Measurements from ENCODE around the gene CTSD. TPM values are rescaled to one million over a fixed set of nuclear protein-coding genes. Genes with fewer than 3 reads are reported as not detected.

Gene CTSD
- total RNA-seq, 1 donor from 2014 or later: 949 TPM

- Mint-ChIP-seq H3K27ac (ENCODE audit: unreplicated experiment) (no peak overlapping the region), H3K4me1 (ENCODE audit: low read depth) (peaks cover 5% of the 10 kb centered on the region), H3K27me3 (ENCODE audit: low read depth) (peaks cover 35% of the 10 kb centered on the region), H3K9me3 (ENCODE audit: low read depth) (no peaks in the 10 kb centered on the region), H3K36me3 (ENCODE audit: low read depth) (peaks cover 2% of the 10 kb centered on the region), H3K4me3 (ENCODE audit: unreplicated experiment) (no peak overlapping the region)
- DNase-seq (ENCODE audit: low spot score): no peak
- no peak for TF ChIP-seq CTCF (IDR thresholded peaks at IDR 0.05)
Observed at GRCh38 chr11:1708716-1709115, 55.0 kb downstream of the CTSD start.

- Mint-ChIP-seq H3K36me3 (ENCODE audit: low read depth) (peaks cover 2% of the 10 kb centered on the region), H3K4me3 (ENCODE audit: unreplicated experiment) (no peak overlapping the region), H3K9me3 (ENCODE audit: low read depth) (no peaks in the 10 kb centered on the region), H3K27me3 (ENCODE audit: low read depth) (peaks cover 29% of the 10 kb centered on the region), H3K27ac (ENCODE audit: unreplicated experiment) (no peak overlapping the region), H3K4me1 (ENCODE audit: low read depth) (peaks cover 5% of the 10 kb centered on the region)
- TF ChIP-seq CTCF (IDR thresholded peaks at IDR 0.05): no peak
- DNase-seq (ENCODE audit: low spot score): no peak
Observed at GRCh38 chr11:1707751-1708150, 56.0 kb downstream of the CTSD start.

GRCh38 chr11:1706634-1707400, 56.9 kb downstream of the CTSD start:
- no peak overlapping the region for H3K4me3 Mint-ChIP-seq (ENCODE audit: unreplicated experiment)
- H3K27me3 Mint-ChIP-seq (ENCODE audit: low read depth): peaks cover 26% of the 10 kb centered on the region
- H3K9me3 Mint-ChIP-seq (ENCODE audit: low read depth): no peaks in the 10 kb centered on the region
- no peak for DNase-seq (ENCODE audit: low spot score)
- peak; percentile 42 for TF ChIP-seq CTCF (IDR thresholded peaks at IDR 0.05)
- peaks cover 5% of the 10 kb centered on the region for H3K4me1 Mint-ChIP-seq (ENCODE audit: low read depth)
- no peak overlapping the region for H3K27ac Mint-ChIP-seq (ENCODE audit: unreplicated experiment)
- peaks cover 2% of the 10 kb centered on the region for H3K36me3 Mint-ChIP-seq (ENCODE audit: low read depth)

GRCh38 chr11:1705126-1706052, 58.3 kb downstream of the CTSD start:
- no peak for TF ChIP-seq CTCF (IDR thresholded peaks at IDR 0.05)
- H3K36me3 Mint-ChIP-seq (ENCODE audit: low read depth): peaks cover 2% of the 10 kb centered on the region
- H3K4me3 Mint-ChIP-seq (ENCODE audit: unreplicated experiment): no peak overlapping the region
- peaks cover 23% of the 10 kb centered on the region for H3K27me3 Mint-ChIP-seq (ENCODE audit: low read depth)
- H3K9me3 Mint-ChIP-seq (ENCODE audit: low read depth): no peaks in the 10 kb centered on the region
- no peak overlapping the region for H3K27ac Mint-ChIP-seq (ENCODE audit: unreplicated experiment)
- DNase-seq (ENCODE audit: low spot score): no peak
- H3K4me1 Mint-ChIP-seq (ENCODE audit: low read depth): peaks cover 5% of the 10 kb centered on the region

GRCh38 chr11:1703146-1703545, 60.6 kb downstream of the CTSD start:
- Mint-ChIP-seq H3K4me3 (ENCODE audit: unreplicated experiment) (no peak overlapping the region), H3K27ac (ENCODE audit: unreplicated experiment) (no peak overlapping the region), H3K36me3 (ENCODE audit: low read depth) (no peaks in the 10 kb centered on the region), H3K27me3 (ENCODE audit: low read depth) (peaks cover 12% of the 10 kb centered on the region), H3K4me1 (ENCODE audit: low read depth) (peaks cover 5% of the 10 kb centered on the region), H3K9me3 (ENCODE audit: low read depth) (peaks cover 2% of the 10 kb centered on the region)
- no peak for TF ChIP-seq CTCF (IDR thresholded peaks at IDR 0.05)
- DNase-seq (ENCODE audit: low spot score): no peak
